IMR-90 (cell line): ENCODE measurements around the gene PCSK6. TPM values are rescaled to one million over a fixed set of nuclear protein-coding genes. Genes with fewer than 3 reads are reported as not detected.

Source experiments
- ATAC-seq: fragments of 200-7000 bp; cut with Tn5 transposase; 2 replicates; pipeline ENCODE4 v1.9.1; 2020; ENCODE audit warnings: low read depth, mild to moderate bottlenecking, moderate library complexity
- BruUV-seq: library from RNA; stranded (reverse); fragments of 400-500 nt; replicated peaks from 2 replicates; lab custom pipeline; 2021; lab: Mats Ljungman, UMichigan
- CTCF ChIA-PET: fragments of 300-600 bp; formaldehyde crosslinking; extraction: SDS; loops from one replicate; lab custom pipeline; 2021; ENCODE audit warnings: antibody characterized with exemption; lab: Yijun Ruan, JAX
- POLR2A ChIA-PET: fragments of 300-600 bp; sonication (Branson Sonifier 250); formaldehyde crosslinking; loops from one replicate; lab custom pipeline; 2022; ENCODE audit warnings: antibody characterized with exemption; ENCODE audit not compliant: unreplicated experiment; lab: Charles Lee
- DNase-seq: peaks from one replicate; pipeline ENCODE4 v3.0.0; 2013
- H2AFZ ChIP-seq: replicated peaks from 2 replicates; pipeline ENCODE3; 2013; ENCODE audit warnings: low read length, mild to moderate bottlenecking; ENCODE audit not compliant: poor library complexity
- H2AK5ac ChIP-seq: 2 replicates; pipeline ENCODE4 v1.6.1; 2013; ENCODE audit warnings: low read depth, low read length, inconsistent platforms
- H2AK9ac ChIP-seq: replicated peaks from 2 replicates; pipeline ENCODE3; 2013; ENCODE audit warnings: mild to moderate bottlenecking, low read depth, low read length, moderate library complexity; ENCODE audit not compliant: poor library complexity
- H2BK120ac ChIP-seq: 2 replicates; pipeline ENCODE4 v1.6.1; 2013; ENCODE audit warnings: low read depth, low read length, inconsistent platforms
- H2BK15ac ChIP-seq: 3 replicates; pipeline ENCODE4 v1.6.1; 2013; ENCODE audit warnings: low read depth, low read length, inconsistent platforms
- H2BK20ac ChIP-seq: 2 replicates; pipeline ENCODE4 v1.6.1; 2013; ENCODE audit warnings: low read depth, mild to moderate bottlenecking, inconsistent platforms, low read length, moderate library complexity
- H2BK5ac ChIP-seq: 2 replicates; pipeline ENCODE4 v1.6.1; 2013; ENCODE audit warnings: mild to moderate bottlenecking, low read depth, low read length, inconsistent platforms; ENCODE audit not compliant: poor library complexity, severe bottlenecking
- H3K14ac ChIP-seq: replicated peaks from 2 replicates; pipeline ENCODE4 v1.6.1; 2013; ENCODE audit warnings: low read depth, low read length, inconsistent platforms
- H3K18ac ChIP-seq: 2 replicates; pipeline ENCODE4 v1.6.1; 2013; ENCODE audit warnings: low read depth, low read length, control low read depth
- H3K23ac ChIP-seq: 2 replicates; pipeline ENCODE4 v1.6.1; 2013; ENCODE audit warnings: low read depth, low read length, inconsistent platforms
- H3K27ac ChIP-seq: 2 replicates; pipeline ENCODE4 v1.5.1; 2013; ENCODE audit warnings: mild to moderate bottlenecking, control low read depth, low read length; ENCODE audit not compliant: insufficient read depth
- H3K27me3 ChIP-seq: 2 replicates; pipeline ENCODE4 v1.6.1; 2013; ENCODE audit warnings: low read length; ENCODE audit not compliant: control insufficient read depth, insufficient read depth
- H3K36me3 ChIP-seq: 2 replicates; pipeline ENCODE4 v1.6.1; 2013; ENCODE audit warnings: low read length, mixed read lengths; ENCODE audit not compliant: control insufficient read depth, insufficient read depth
- H3K4ac ChIP-seq: 2 replicates; pipeline ENCODE4 v1.6.1; 2013; ENCODE audit warnings: low read depth, low read length, inconsistent platforms
- H3K4me1 ChIP-seq: 2 replicates; pipeline ENCODE4 v1.6.1; 2013; ENCODE audit warnings: low read length, mixed read lengths; ENCODE audit not compliant: control insufficient read depth, insufficient read depth
- H3K4me2 ChIP-seq: 2 replicates; pipeline ENCODE4 v1.6.1; 2013; ENCODE audit warnings: low read depth, mild to moderate bottlenecking, control low read depth, low read length, moderate library complexity
- H3K4me3 ChIP-seq: 2 replicates; pipeline ENCODE4 v1.5.1; 2013; ENCODE audit warnings: low read depth, mild to moderate bottlenecking, control low read depth, low read length, moderate library complexity; ENCODE audit not compliant: insufficient read depth
- H3K56ac ChIP-seq: 2 replicates; pipeline ENCODE4 v1.6.1; 2013; ENCODE audit warnings: low read length, inconsistent platforms; ENCODE audit not compliant: insufficient read depth; ENCODE audit errors: extremely low read depth
- H3K79me1 ChIP-seq, 2 experiments: 2 replicates each; pipeline ENCODE4 v1.6.1; 2013; ENCODE audit warnings: low read length in 2 of 2, inconsistent platforms in 1 of 2, low read depth in 1 of 2
- H3K9ac ChIP-seq: 2 replicates; pipeline ENCODE4 v1.6.1; 2013; ENCODE audit warnings: low read depth, low read length, control low read depth
- H3K9me1 ChIP-seq: 2 replicates; pipeline ENCODE4 v1.6.1; 2013; ENCODE audit warnings: low read length, inconsistent platforms; ENCODE audit not compliant: insufficient read depth
- H3K9me3 ChIP-seq: 2 replicates; pipeline ENCODE4 v1.6.1; 2013; ENCODE audit warnings: low read length; ENCODE audit not compliant: control insufficient read depth, insufficient read depth
- H4K20me1 ChIP-seq: 2 replicates; pipeline ENCODE4 v1.6.1; 2013; ENCODE audit warnings: low read length, inconsistent platforms; ENCODE audit not compliant: insufficient read depth
- H4K5ac ChIP-seq: 2 replicates; pipeline ENCODE4 v1.6.1; 2013; ENCODE audit warnings: mild to moderate bottlenecking, low read depth, low read length, control low read depth
- H4K8ac ChIP-seq, 2 experiments: 2 replicates each; pipeline ENCODE4 v1.6.1; 2013; ENCODE audit warnings: low read depth in 2 of 2, low read length in 2 of 2, control low read depth in 1 of 2, inconsistent platforms in 1 of 2
- H4K91ac ChIP-seq: 2 replicates; pipeline ENCODE4 v1.6.1; 2013; ENCODE audit warnings: low read depth, low read length, inconsistent platforms; ENCODE audit not compliant: insufficient read depth
- CEBPB ChIP-seq: IDR thresholded peaks from 2 replicates; pipeline ENCODE4 v1.6.1; 2012; ENCODE audit warnings: low read depth, low read length, improper control_type of control experiment
- MAZ ChIP-seq: IDR thresholded peaks from 2 replicates; pipeline ENCODE4 v1.6.1; 2012; ENCODE audit warnings: low read depth, mild to moderate bottlenecking, low read length, improper control_type of control experiment, moderate library complexity, borderline replicate concordance
- MXI1 ChIP-seq: IDR thresholded peaks from 2 replicates; pipeline ENCODE4 v1.6.1; 2012; ENCODE audit warnings: low read depth, mild to moderate bottlenecking, low read length, moderate library complexity, borderline replicate concordance
- POLR2A ChIP-seq: IDR thresholded peaks from 2 replicates; pipeline ENCODE4 v1.6.1; 2012; ENCODE audit warnings: mild to moderate bottlenecking, low read depth, low read length
- SMC3 ChIP-seq: fragments of 150-350 bp; IDR thresholded peaks from 2 replicates; pipeline ENCODE4 v1.6.1; 2016; ENCODE audit warnings: low read depth, mild to moderate bottlenecking, antibody characterized with exemption, low read length, moderate library complexity
- USF2 ChIP-seq: fragments of 150-350 bp; IDR thresholded peaks from 2 replicates; pipeline ENCODE4 v1.6.1; 2017; ENCODE audit warnings: mild to moderate bottlenecking, antibody characterized with exemption, low read length, low read depth
- WGBS, 2 experiments: methylation state at CpG; one replicate each; pipeline versions ENCODE4 v1.1.5 to v1.1.7; 2013; ENCODE audit warnings: missing lambda C conversion rate in 2 of 2; ENCODE audit not compliant: insufficient read length in 1 of 2; ENCODE audit errors: extremely low coverage in 2 of 2; 5-methylcytosine and 5-hydroxymethylcytosine counted together
- dilution Hi-C: fragments of 300-500 bp; cut with HindIII; formaldehyde crosslinking; loops from one replicate; pipeline ENCODE4 v1.14.3; 2018; ENCODE audit warnings: low sequenced_read_pairs; ENCODE audit not compliant: unreplicated experiment
- in situ Hi-C: fragments of 300-500 bp; cut with MboI; formaldehyde crosslinking; loops from 3 replicates; pipeline ENCODE4 v1.14.3; 2019; ENCODE audit warnings: low sequenced_read_pairs, inconsistent platforms, mixed read lengths
- intact Hi-C: fragments of 100-400 bp; cut with micrococcal nuclease; formaldehyde crosslinking; loops from 2 replicates; pipeline ENCODE4 v1.10.0; 2022
- polyA plus RNA-seq, 3 experiments: library from polyadenylated mRNA; depleted of rRNA; stranded (reverse); fragments of >200 nt; gene quantifications; 2 replicates each; pipeline ENCODE4 v1.2.3, GENCODE V29; 2012; ENCODE audit warnings: low replicate concordance in 1 of 3
- total RNA-seq: library from RNA; depleted of rRNA; stranded (reverse); fragments of >200 nt; gene quantifications from 2 replicates; pipeline ENCODE4 v1.2.3, GENCODE V29; 2012

The PCSK6 gene
- total and polyA plus RNA-seq, 2 of the 4 experiments (the other 2 are of a cell fraction): not detected

GRCh38 chr15:101277038-101277822 lies 212.3 kb downstream of the PCSK6 start, which contains the start of gene SELENOS:
SELENOS (minus strand) TSS chr15:101277485; CDS start chr15:101277417, 68 bp downstream.
- WGBS, 2 experiments: 0% methylated on average over 53 of the region's 91 CpGs; no CpG with 5 or more reads in 1 of the 2 experiments
- CTCF ChIA-PET: interaction anchor here (1.0 kb wide), 2 partner anchors 10 to 12 kb away, joined by 3 to 4 read pairs; no protein-coding TSS in a partner anchor
- Histone ChIP-seq H4K5ac (peak within 1 kb of the TSS; percentile 60), H3K4me1 (0 out of 2 replicates have a peak, but pooled peaks cover 2% of the 10 kb centered on the region), H2AK5ac (peak within 1 kb of the TSS; percentile 95), H4K91ac (peak within 1 kb of the TSS; percentile 87), H4K20me1 (peaks cover 16% of the 10 kb centered on the region; the same call in 1 of the 2 replicates), H3K9ac (peak within 1 kb of the TSS; percentile 96), H3K23ac (peak within 1 kb of the TSS; percentile 95), H3K4ac (peak within 1 kb of the TSS; percentile 82), H4K8ac (peak within 1 kb of the TSS; percentile 75 to 95), H2BK15ac (peak within 1 kb of the TSS; percentile 25; the same call in 1 of the 3 replicates), H3K18ac (no peak within 1 kb of the TSS), H3K36me3 (peaks cover 41% of the 10 kb centered on the region), H3K14ac (peak within 1 kb of the TSS; percentile 95), H2AFZ (peak within 1 kb of the TSS; percentile 86), H3K4me3 (peak within 1 kb of the TSS; percentile 77), H2BK20ac (no peak within 1 kb of the TSS), H3K79me1 (peaks cover 31 to 50% of the 10 kb centered on the region in 2 experiments), H3K9me1 (peaks cover 7% of the 10 kb centered on the region; the same call in 1 of the 2 replicates), H3K9me3 (no peaks in the 10 kb centered on the region), H3K4me2 (peak within 1 kb of the TSS; percentile 86), H2BK5ac (peak within 1 kb of the TSS; percentile 44), H3K56ac (peak within 1 kb of the TSS; percentile 93), H2AK9ac (peak within 1 kb of the TSS; percentile 99), H3K27ac (peak within 1 kb of the TSS; percentile 70), H2BK120ac (peak within 1 kb of the TSS; percentile 47; the same call in 1 of the 2 replicates), H3K27me3 (no peaks in the 10 kb centered on the region)
- dilution Hi-C loops (no loop called here), in situ Hi-C loops (no loop called here), intact Hi-C loops (no loop called here)
- TF ChIP-seq USF2 (peak; percentile 83), MAZ (peak; percentile 18; the same call in 1 of the 2 replicates), SMC3 (no peak), POLR2A (peak; percentile 79), CEBPB (peak; percentile 68; the same call in 1 of the 2 replicates), MXI1 (peak; percentile 92)
- peak; percentile 84 for DNase-seq
- ATAC-seq: peak; percentile 96
- BruUV-seq: TSS peak; percentile 62
- POLR2A ChIA-PET: no interaction called here
